HepG2 (cell line): ENCODE measurements around the gene OVCH1. TPM values are rescaled to one million over a fixed set of nuclear protein-coding genes. Genes with fewer than 3 reads are reported as not detected.

Source experiments
- ATAC-seq: fragments of 200-7000 bp; cut with Tn5 transposase; 3 replicates; pipeline ENCODE4 v1.9.1; 2020; ENCODE audit warnings: mild to moderate bottlenecking, moderate library complexity
- BruUV-seq: library from RNA; stranded (reverse); fragments of 400-500 nt; replicated peaks from 2 replicates; lab custom pipeline; 2021; lab: Mats Ljungman, UMichigan
- CTCF ChIA-PET: fragments of 300-600 bp; formaldehyde crosslinking; extraction: SDS; loops from one replicate; lab custom pipeline; 2021; ENCODE audit warnings: low total read pairs, inconsistent platforms, low intra/inter-chr PET ratio; lab: Yijun Ruan, JAX
- POLR2A ChIA-PET: fragments of 350-600 bp; sonication (Branson Sonifier 250); formaldehyde crosslinking; loops from one replicate; lab custom pipeline; 2020; ENCODE audit warnings: antibody characterized with exemption, inconsistent platforms; lab: Yijun Ruan, JAX
- DNase-seq: peaks from one replicate; pipeline ENCODE4 v3.0.0-alpha.2; 2015; ENCODE audit warnings: low spot score
- FAIRE-seq: peaks from 3 replicates; lab custom pipeline; 2011; peaks lifted over from hg19 to GRCh38; lab: Jason Lieb, UNC
- H2AFZ ChIP-seq: one replicate; pipeline ENCODE4 v1.6.1; 2011; ENCODE audit warnings: low read length, inconsistent platforms
- H3K27ac ChIP-seq: fragments of 300-600 bp; 3 replicates; pipeline ENCODE4 v1.8.0; 2011; ENCODE audit warnings: mixed run types, mild to moderate bottlenecking, mixed read lengths, low read length, inconsistent platforms; ENCODE audit not compliant: insufficient read depth; ENCODE audit errors: extremely low read length
- H3K27me3 ChIP-seq, 2 experiments: fragments of 200-600 bp in 1 of 2; 2 replicates in 1 of 2; 3 replicates in 1 of 2; pipeline versions ENCODE4 v1.6.0 to v1.8.0; 2011; ENCODE audit warnings: low read length in 2 of 2, mild to moderate bottlenecking in 2 of 2, moderate library complexity in 2 of 2, inconsistent platforms in 1 of 2; ENCODE audit not compliant: insufficient read depth in 2 of 2, control insufficient read depth in 1 of 2
- H3K36me3 ChIP-seq, 2 experiments: fragments of 200-600 bp in 1 of 2; replicated peaks in 1 of 2; 2 replicates in 1 of 2; 3 replicates in 1 of 2; pipeline versions ENCODE4 v1.5.1 to v1.8.0; 2011; ENCODE audit warnings: low read length in 2 of 2, inconsistent platforms in 1 of 2; ENCODE audit not compliant: insufficient read depth in 2 of 2, control insufficient read depth in 1 of 2
- H3K4me1 ChIP-seq: 2 replicates; pipeline ENCODE4 v1.5.1; 2012; ENCODE audit warnings: low read length, inconsistent platforms; ENCODE audit not compliant: insufficient read depth
- H3K4me2 ChIP-seq: 2 replicates; pipeline ENCODE4 v1.6.0; 2011; ENCODE audit warnings: low read depth, low read length, inconsistent platforms
- H3K4me3 ChIP-seq, 3 experiments: fragments of 200-600 bp in 1 of 3; sonication (generic), shearing (Covaris generic) in 1 of 3; replicated peaks in 1 of 3; 2 replicates each; pipeline ENCODE4 v1.5.1; 2011 to 2016; ENCODE audit warnings: low read length in 3 of 3, inconsistent platforms in 2 of 3, low read depth in 2 of 3, mild to moderate bottlenecking in 2 of 3, control low read depth in 1 of 3, mixed read lengths in 1 of 3; ENCODE audit not compliant: insufficient read depth in 1 of 3
- H3K79me2 ChIP-seq: one replicate; pipeline ENCODE4 v1.6.1; 2011; ENCODE audit warnings: low read length, inconsistent platforms; ENCODE audit not compliant: insufficient read depth
- H3K9ac ChIP-seq: 2 replicates; pipeline ENCODE4 v1.6.0; 2011; ENCODE audit warnings: mild to moderate bottlenecking, low read depth, low read length, inconsistent platforms; ENCODE audit not compliant: insufficient read depth
- H3K9me3 ChIP-seq: 2 replicates; pipeline ENCODE4 v1.5.1; 2012; ENCODE audit warnings: mild to moderate bottlenecking, low read length
- H4K20me1 ChIP-seq: 2 replicates; pipeline ENCODE4 v1.6.0; 2011; ENCODE audit warnings: inconsistent platforms, mild to moderate bottlenecking, low read length, moderate library complexity; ENCODE audit not compliant: insufficient read depth
- AGO1 ChIP-seq: fragments of 200-400 bp; formaldehyde crosslinking; IDR thresholded peaks from 2 replicates; pipeline ENCODE4 v1.6.1; 2017; ENCODE audit warnings: mild to moderate bottlenecking, low read depth, low read length, moderate library complexity; ENCODE audit not compliant: poor library complexity, severe bottlenecking
- ARHGAP35 ChIP-seq: sonication (generic); formaldehyde crosslinking; IDR thresholded peaks from 2 replicates; pipeline ENCODE4 v1.9.0; 2022; ENCODE audit warnings: mild to moderate bottlenecking, inconsistent platforms, moderate library complexity, missing genetic modification reagents, borderline replicate concordance
- BRD4 ChIP-seq: sonication (generic); formaldehyde crosslinking; IDR thresholded peaks from 2 replicates; pipeline ENCODE4 v1.4.0; 2020; ENCODE audit warnings: missing genetic modification reagents
- CBX2 ChIP-seq, 2 experiments: fragments of 200-600 bp in 1 of 2; sonication (generic); formaldehyde crosslinking in 1 of 2; IDR thresholded peaks; 2 replicates each; pipeline versions ENCODE4 v1.7.0 to v1.8.1; 2018 to 2022; ENCODE audit warnings: low read depth in 2 of 2, low read length in 1 of 2, mild to moderate bottlenecking in 1 of 2, missing genetic modification reagents in 1 of 2
- CENPBD1 ChIP-seq: sonication (generic); formaldehyde crosslinking; IDR thresholded peaks from 2 replicates; pipeline ENCODE4 v1.8.0; 2022; ENCODE audit warnings: missing genetic modification reagents, low read depth, mild to moderate bottlenecking, borderline replicate concordance
- CHD2 ChIP-seq: IDR thresholded peaks from 2 replicates; pipeline ENCODE4 v1.6.1; 2011; ENCODE audit warnings: low read depth, low read length, improper control_type of control experiment
- NR2F6 ChIP-seq, 2 experiments: IDR thresholded peaks; 2 replicates each; pipeline ENCODE4 v1.6.1; 2016; ENCODE audit warnings: antibody characterized with exemption in 1 of 2, mild to moderate bottlenecking in 1 of 2
- REXO4 ChIP-seq: sonication (generic); formaldehyde crosslinking; IDR thresholded peaks from 2 replicates; pipeline ENCODE4 v1.8.0; 2022; ENCODE audit warnings: missing genetic modification reagents, mild to moderate bottlenecking, borderline replicate concordance
- YEATS4 ChIP-seq: sonication (generic); formaldehyde crosslinking; IDR thresholded peaks from 2 replicates; pipeline ENCODE4 v1.4.0; 2020; ENCODE audit warnings: missing genetic modification reagents, borderline replicate concordance
- ZBTB7B ChIP-seq: sonication (generic); formaldehyde crosslinking; IDR thresholded peaks from 2 replicates; pipeline ENCODE4 v1.4.0; 2020; ENCODE audit warnings: missing genetic modification reagents
- ZNF709 ChIP-seq: sonication (generic); formaldehyde crosslinking; IDR thresholded peaks from 2 replicates; pipeline ENCODE4 v1.5.0; 2020; ENCODE audit warnings: mild to moderate bottlenecking, missing genetic modification reagents
- ZNF773 ChIP-seq: sonication (generic); formaldehyde crosslinking; IDR thresholded peaks from 2 replicates; pipeline ENCODE4 v1.4.0; 2020; ENCODE audit warnings: missing genetic modification reagents, borderline replicate concordance
- WGBS: methylation state at CpG from one replicate; pipeline ENCODE4 v1.1.6; 2017; ENCODE audit warnings: low lambda C conversion rate; 5-methylcytosine and 5-hydroxymethylcytosine counted together
- in situ Hi-C: cut with HindIII; loops from 2 replicates; pipeline ENCODE4 v1.10.0; 2017; ENCODE audit warnings: low pct_unique_long_range_greater_than_20kb; ENCODE audit not compliant: extremely low pct_ligation_motif_present
- intact Hi-C: fragments of 100-400 bp; cut with micrococcal nuclease; formaldehyde crosslinking; loops from one replicate; pipeline ENCODE4 v1.10.0; 2022; ENCODE audit not compliant: unreplicated experiment
- polyA plus RNA-seq, 8 experiments: library from polyadenylated mRNA; depleted of rRNA in 3 of 8; stranded (reverse) in 7 of 8; unstranded in 1 of 8; fragments of >200 nt; fragmentation: Illumina TruSeq in 4 of 8; extraction: Trizol in 4 of 8; gene quantifications; 2 replicates each; pipeline versions ENCODE4 v1.2.1 to v1.2.3, GENCODE V29; 2011 to 2016; ENCODE audit warnings: low read depth in 4 of 8, missing spikeins in 1 of 8, mixed read lengths in 1 of 8; ENCODE audit not compliant: insufficient read depth in 1 of 8
- total RNA-seq, 5 experiments: library from RNA; depleted of rRNA; stranded (reverse); fragments of >200 nt; fragmentation: Illumina TruSeq; extraction: Trizol; gene quantifications; 2 replicates each; pipeline ENCODE4 v1.2.3, GENCODE V29; 2016; ENCODE audit warnings: low read depth in 1 of 5

Gene OVCH1
- total and polyA plus RNA-seq, 2 of the 13 experiments (the other 11 are each of a cell fraction or from before 2014, with no cell fraction given), result not detected

DNA sequence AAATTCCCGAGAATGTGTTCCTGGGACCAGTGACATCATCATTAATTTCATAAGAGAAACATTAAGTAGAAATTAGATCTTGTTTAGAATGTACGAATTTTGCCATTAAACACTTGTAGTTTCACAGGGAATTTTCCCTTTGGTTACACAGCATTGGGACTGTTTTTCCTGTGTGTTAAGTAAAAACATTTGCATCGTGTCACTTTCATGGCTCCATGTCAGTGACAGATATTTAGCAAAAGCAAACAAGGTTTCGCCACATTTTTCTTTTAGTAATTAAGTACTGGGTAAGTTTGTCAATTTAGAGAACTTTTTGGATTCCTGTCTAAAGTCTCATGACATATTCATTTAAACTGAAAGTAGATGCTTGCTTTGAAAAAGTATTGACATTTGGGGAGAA, 45.5 kb upstream of the OVCH1 start:
- no TSS peak for BruUV-seq
- no peaks in the 10 kb centered on the region for H3K36me3 ChIP-seq
- intact Hi-C loops, result no loop called here
- 45% methylated on average over 4 of the region's 4 CpGs for WGBS
- H3K9ac ChIP-seq, result no peak overlapping the region
- H4K20me1 ChIP-seq, result no peaks in the 10 kb centered on the region
- no peak overlapping the region for H2AFZ ChIP-seq
- ChIA-PET POLR2A (no interaction called here), CTCF (no interaction called here)
- in situ Hi-C loops, result loop anchor here (25.0 kb wide), 1 partner anchor 1294 kb away; no protein-coding TSS in a partner anchor
- ATAC-seq (no peak), DNase-seq (no peak), FAIRE-seq (no peak)
- H3K79me2 ChIP-seq, result no peaks in the 10 kb centered on the region
- no peak for TF ChIP-seq CENPBD1 (CRISPR knock-in tag)
- no peak overlapping the region for H3K4me2 ChIP-seq
- H3K27me3 ChIP-seq, result no peaks in the 10 kb centered on the region
- H3K4me3 ChIP-seq, result no peak overlapping the region
- no peaks in the 10 kb centered on the region for H3K9me3 ChIP-seq
- H3K27ac ChIP-seq, result no peak overlapping the region
- H3K4me1 ChIP-seq, result no peaks in the 10 kb centered on the region

- Histone ChIP-seq H3K36me3 (no peaks in the 10 kb centered on the region), H3K9me3 (no peaks in the 10 kb centered on the region), H3K79me2 (no peaks in the 10 kb centered on the region), H4K20me1 (no peaks in the 10 kb centered on the region)
- in situ Hi-C loops, result loop anchor here (25.0 kb wide), 1 partner anchor 1300 kb away; no protein-coding TSS in a partner anchor
- no peak for TF ChIP-seq ZNF709 (CRISPR knock-in tag)
- TF ChIP-seq CHD2, result no peak
- no peak for TF ChIP-seq AGO1
- TF ChIP-seq ZNF773 (CRISPR knock-in tag), result no peak
- TF ChIP-seq ARHGAP35 (CRISPR knock-in tag), result no peak
- no peak for TF ChIP-seq CBX2 (IDR thresholded peaks at IDR 0.05; ENCODE audit: low read depth, low read length)
- TF ChIP-seq CBX2 (CRISPR knock-in tag; IDR thresholded peaks at IDR 0.05; ENCODE audit: low read depth), result no peak
- TF ChIP-seq REXO4 (CRISPR knock-in tag), result no peak
- no peak for TF ChIP-seq BRD4 (CRISPR knock-in tag)
- no peak for TF ChIP-seq ZBTB7B (CRISPR knock-in tag)
- TF ChIP-seq YEATS4 (CRISPR knock-in tag), result no peak
- no peak for TF ChIP-seq NR2F6 (IDR thresholded peaks at IDR 0.05)
- TF ChIP-seq NR2F6 (CRISPR knock-in tag; IDR thresholded peaks at IDR 0.05), result no peak
- TF ChIP-seq, all 625 proteins: peak for 0
- H2AFZ ChIP-seq, result no peak overlapping the region
- BruUV-seq, result no TSS peak
- ChIA-PET POLR2A (no interaction called here), CTCF (no interaction called here)
- DNase-seq (no peak), ATAC-seq (no peak), FAIRE-seq (no peak)
- H3K9ac ChIP-seq, result no peak overlapping the region
- WGBS, result 29% methylated on average over 2 of the region's 2 CpGs
- no peak overlapping the region for H3K27ac ChIP-seq
- H3K4me2 ChIP-seq, result no peak overlapping the region
- no peaks in the 10 kb centered on the region for H3K27me3 ChIP-seq
- H3K4me3 ChIP-seq, result no peak overlapping the region
- H3K4me1 ChIP-seq, result no peaks in the 10 kb centered on the region
- intact Hi-C loops, result no loop called here
Observed at GRCh38 chr12:29537298-29537697, 39.8 kb upstream of the OVCH1 start.
